SU-DHL-6 (cell line): ENCODE results near the gene SEC61A1.

Source experiments
- H2AFZ ChIP-seq: fragments of 200-600 bp; sonication (generic); 2 replicates; pipeline ENCODE4 v1.6.1; 2014; ENCODE audit warnings: low read depth, mild to moderate bottlenecking, moderate library complexity, mixed read lengths, antibody characterized with exemption, low read length; ENCODE audit not compliant: severe bottlenecking
- H3F3A ChIP-seq: fragments of 200-600 bp; shearing (Covaris generic); 2 replicates; pipeline ENCODE4 v1.6.0; 2016; ENCODE audit warnings: antibody characterized with exemption, mild to moderate bottlenecking; ENCODE audit not compliant: insufficient read depth
- H3K27ac ChIP-seq: fragments of 200-600 bp; sonication (generic); 2 replicates; pipeline ENCODE4 v1.5.1; 2016; ENCODE audit warnings: low read depth, mild to moderate bottlenecking, low read length, moderate library complexity, mixed read lengths
- H3K27me3 ChIP-seq: fragments of 200-600 bp; sonication (generic), shearing (Covaris generic); 2 replicates; pipeline ENCODE4 v1.6.0; 2014; ENCODE audit warnings: mild to moderate bottlenecking, low read length
- H3K36me3 ChIP-seq: fragments of 200-600 bp; sonication (generic); 2 replicates; pipeline ENCODE4 v1.6.1; 2014; ENCODE audit warnings: mild to moderate bottlenecking, low read length, mixed read lengths
- H3K4me2 ChIP-seq: fragments of 300-600, 200-600 bp; shearing (Covaris generic), sonication (generic); 2 replicates; pipeline ENCODE4 v1.6.0; 2014; ENCODE audit warnings: low read length, low read depth, mild to moderate bottlenecking; ENCODE audit not compliant: poor library complexity, severe bottlenecking
- H3K4me3 ChIP-seq: fragments of 200-600 bp; sonication (generic); 2 replicates; pipeline ENCODE4 v1.5.1; 2014; ENCODE audit warnings: antibody characterized with exemption, low read length, mild to moderate bottlenecking, mixed read lengths; ENCODE audit not compliant: insufficient read depth, poor library complexity, severe bottlenecking
- H3K79me2 ChIP-seq: fragments of 200-600 bp; sonication (generic); 2 replicates; pipeline ENCODE4 v1.6.1; 2014; ENCODE audit warnings: mild to moderate bottlenecking, low read length, moderate library complexity; ENCODE audit not compliant: insufficient read depth
- H3K9ac ChIP-seq: fragments of 200-600 bp; sonication (generic); 2 replicates; pipeline ENCODE4 v1.7.0; 2014; ENCODE audit warnings: mild to moderate bottlenecking, low read length
- H3K9me2 ChIP-seq: fragments of 200-600 bp; sonication (generic); replicated peaks from 2 replicates; pipeline ENCODE4 v1.6.1; 2014; ENCODE audit warnings: low read length; ENCODE audit not compliant: insufficient read depth
- H3K9me3 ChIP-seq: fragments of 200-600 bp; sonication (generic); 2 replicates; pipeline ENCODE4 v1.6.1; 2014; ENCODE audit warnings: low read length, mixed read lengths; ENCODE audit not compliant: insufficient read depth
- H4K20me1 ChIP-seq: fragments of 200-600 bp; sonication (generic); 2 replicates; pipeline ENCODE4 v1.6.1; 2014; ENCODE audit warnings: low read depth, mild to moderate bottlenecking, antibody characterized with exemption, low read length, moderate library complexity, mixed read lengths
- EZH2phosphoT487 ChIP-seq: fragments of 200-600 bp; sonication (generic), shearing (Covaris generic); conservative IDR thresholded peaks from 2 replicates; pipeline ENCODE4 v1.6.1; 2018; ENCODE audit warnings: mild to moderate bottlenecking, antibody characterized with exemption, low read length, moderate library complexity, mixed read lengths
- TF ChIP-seq, protein P1 (sequence below): fragments of 200-600 bp; sonication (generic); IDR thresholded peaks from one replicate; pipeline ENCODE4 v1.5.1; 2017; ENCODE audit warnings: antibody characterized with exemption, mild to moderate bottlenecking, low read length, moderate library complexity; ENCODE audit not compliant: insufficient read depth, poor library complexity, severe bottlenecking

SEC61A1 gene

DNA sequence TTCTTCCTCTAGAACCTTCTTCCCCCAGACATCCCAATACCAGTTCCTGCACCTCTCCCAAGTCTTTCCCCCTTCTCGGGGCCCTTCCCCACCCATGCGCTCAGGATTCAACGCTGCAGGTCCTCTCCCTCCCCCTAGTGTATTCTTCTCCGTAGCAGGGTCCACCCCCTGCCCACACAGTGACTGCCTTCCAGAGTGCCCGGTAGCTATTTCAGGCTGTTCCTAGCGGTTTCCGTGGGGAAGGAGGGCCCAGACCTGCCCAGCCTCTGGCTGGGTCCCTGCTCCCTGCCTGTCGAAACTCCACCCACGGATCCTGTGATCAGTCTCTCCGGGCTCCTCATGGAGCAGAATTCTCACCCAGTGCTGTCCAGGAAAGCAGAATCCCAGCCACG lies 45.2 kb upstream of the SEC61A1 start:
- Histone ChIP-seq H4K20me1 (no peaks in the 10 kb centered on the region), H2AFZ (no peak overlapping the region), H3K27me3 (no peaks in the 10 kb centered on the region), H3K9ac (no peak overlapping the region), H3K4me2 (no peak overlapping the region), H3K36me3 (no peaks in the 10 kb centered on the region), H3K9me3 (no peaks in the 10 kb centered on the region), H3F3A (no peaks in the 10 kb centered on the region), H3K79me2 (no peaks in the 10 kb centered on the region), H3K9me2 (no peaks in the 10 kb centered on the region), H3K4me3 (no peak overlapping the region), H3K27ac (no peak overlapping the region)
- TF ChIP-seq, protein P1, sequence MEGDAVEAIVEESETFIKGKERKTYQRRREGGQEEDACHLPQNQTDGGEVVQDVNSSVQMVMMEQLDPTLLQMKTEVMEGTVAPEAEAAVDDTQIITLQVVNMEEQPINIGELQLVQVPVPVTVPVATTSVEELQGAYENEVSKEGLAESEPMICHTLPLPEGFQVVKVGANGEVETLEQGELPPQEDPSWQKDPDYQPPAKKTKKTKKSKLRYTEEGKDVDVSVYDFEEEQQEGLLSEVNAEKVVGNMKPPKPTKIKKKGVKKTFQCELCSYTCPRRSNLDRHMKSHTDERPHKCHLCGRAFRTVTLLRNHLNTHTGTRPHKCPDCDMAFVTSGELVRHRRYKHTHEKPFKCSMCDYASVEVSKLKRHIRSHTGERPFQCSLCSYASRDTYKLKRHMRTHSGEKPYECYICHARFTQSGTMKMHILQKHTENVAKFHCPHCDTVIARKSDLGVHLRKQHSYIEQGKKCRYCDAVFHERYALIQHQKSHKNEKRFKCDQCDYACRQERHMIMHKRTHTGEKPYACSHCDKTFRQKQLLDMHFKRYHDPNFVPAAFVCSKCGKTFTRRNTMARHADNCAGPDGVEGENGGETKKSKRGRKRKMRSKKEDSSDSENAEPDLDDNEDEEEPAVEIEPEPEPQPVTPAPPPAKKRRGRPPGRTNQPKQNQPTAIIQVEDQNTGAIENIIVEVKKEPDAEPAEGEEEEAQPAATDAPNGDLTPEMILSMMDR: no peak
- no peak for TF ChIP-seq EZH2phosphoT487

DNA sequence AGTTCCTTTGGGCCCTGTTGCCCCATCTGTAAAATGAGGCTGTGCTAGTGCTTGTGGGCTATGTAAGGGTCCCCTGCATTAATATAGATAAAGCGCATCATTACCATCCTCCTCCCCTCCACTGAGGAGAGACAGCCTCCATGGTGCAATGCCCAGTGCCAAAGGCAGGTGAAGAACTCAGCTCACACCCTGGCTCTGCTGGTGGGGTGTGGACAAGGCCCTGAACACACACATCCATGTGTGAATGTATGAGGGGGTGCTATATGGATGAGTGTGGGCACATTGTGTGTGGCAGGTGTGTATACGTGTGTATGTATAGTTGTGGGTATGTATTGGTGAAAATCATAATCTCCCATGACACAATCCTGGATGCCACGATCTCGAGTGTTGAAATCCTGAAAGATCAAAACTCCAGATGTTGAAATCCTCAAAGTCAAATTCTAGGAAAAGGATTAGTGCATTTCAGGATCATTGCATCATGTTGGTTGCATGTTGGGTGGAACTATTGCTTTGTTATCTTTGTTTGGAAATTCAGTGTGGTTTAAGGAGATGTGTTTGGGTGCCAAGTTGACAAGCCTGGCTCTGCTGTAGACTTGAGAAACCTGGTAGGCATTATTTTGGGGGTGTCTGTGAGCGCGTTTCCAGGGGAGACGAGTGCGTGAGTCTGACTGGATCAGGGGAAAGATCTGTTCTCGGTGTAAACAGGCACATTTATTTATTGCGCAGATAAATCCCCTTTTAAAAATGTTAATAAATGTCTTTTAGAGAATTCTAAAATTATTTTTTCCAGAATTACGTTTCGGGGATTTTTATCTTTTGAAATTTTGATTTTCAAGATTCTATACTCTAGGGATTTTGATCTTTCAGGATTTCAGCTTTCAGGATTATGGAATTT lies 42.0 kb upstream of the SEC61A1 start:
- Histone ChIP-seq H3K4me2 (no peak overlapping the region), H3K36me3 (no peaks in the 10 kb centered on the region), H3K9me2 (no peaks in the 10 kb centered on the region), H3K27me3 (no peaks in the 10 kb centered on the region), H3F3A (no peaks in the 10 kb centered on the region), H3K79me2 (no peaks in the 10 kb centered on the region), H3K9me3 (no peaks in the 10 kb centered on the region), H3K9ac (no peak overlapping the region), H2AFZ (no peak overlapping the region), H3K4me3 (no peak overlapping the region), H3K27ac (no peak overlapping the region), H4K20me1 (no peaks in the 10 kb centered on the region)
- TF ChIP-seq EZH2phosphoT487: no peak
- TF ChIP-seq, protein P1: no peak

DNA sequence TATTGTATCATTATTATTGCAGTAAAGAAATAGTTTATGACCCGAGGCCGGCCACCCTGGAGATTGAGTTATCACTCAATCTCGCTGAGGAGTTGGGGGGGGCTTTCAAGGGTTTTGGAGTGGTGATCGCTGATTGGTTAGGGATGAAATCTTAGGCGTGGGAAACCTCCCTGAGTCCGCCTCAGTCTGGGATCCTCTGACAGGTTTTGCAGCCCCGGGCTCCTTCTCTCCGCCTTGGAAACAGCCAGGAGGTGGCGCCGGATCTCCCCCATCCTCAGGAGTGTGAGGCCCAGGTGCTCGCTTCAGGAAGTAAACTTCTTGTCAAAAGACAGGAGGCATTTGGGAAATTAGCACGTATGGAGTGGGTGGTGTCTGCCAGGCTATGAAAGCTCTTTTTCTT lies 41.1 kb upstream of the SEC61A1 start:
- Histone ChIP-seq H3K4me2 (no peak overlapping the region), H3K4me3 (no peak overlapping the region), H2AFZ (peak overlapping the region; percentile 66), H3K9me3 (peaks cover 2% of the 10 kb centered on the region; the same call in 1 of the 2 replicates), H3K9me2 (no peaks in the 10 kb centered on the region), H3K27ac (no peak overlapping the region), H3K36me3 (no peaks in the 10 kb centered on the region), H3K9ac (no peak overlapping the region), H3K79me2 (no peaks in the 10 kb centered on the region), H3F3A (no peaks in the 10 kb centered on the region), H3K27me3 (no peaks in the 10 kb centered on the region), H4K20me1 (no peaks in the 10 kb centered on the region)
- TF ChIP-seq, protein P1: peak; percentile 27
- no peak for TF ChIP-seq EZH2phosphoT487
